Measurements from ENCODE around the gene ABCC6.
"Not testable (repeated sequence)": the region's sequence is repeated elsewhere in the genome, so short reads cannot be mapped to it uniquely, and the experiment has no call there.

The ABCC6 gene

GRCh38 chr16:16186820-16187219 is 36.5 kb downstream of the ABCC6 start:
- DNase-seq (ENCODE audit: low spot score), result no peak
- no peak for TF ChIP-seq CTCF (IDR thresholded peaks at IDR 0.05; ENCODE audit: extremely low read depth, missing control alignments)

- TF ChIP-seq CTCF (IDR thresholded peaks at IDR 0.05; ENCODE audit: extremely low read depth, missing control alignments), result no peak
- DNase-seq (ENCODE audit: low spot score), result no peak
Observed at GRCh38 chr16:16185095-16185494, 38.2 kb downstream of the ABCC6 start.

GRCh38 chr16:16184594-16184993 is 38.7 kb downstream of the ABCC6 start:
- no peak for DNase-seq (ENCODE audit: low spot score)
- no peak for TF ChIP-seq CTCF (IDR thresholded peaks at IDR 0.05; ENCODE audit: extremely low read depth, missing control alignments)

- no peak for DNase-seq (ENCODE audit: low spot score)
- no peak for TF ChIP-seq CTCF (IDR thresholded peaks at IDR 0.05; ENCODE audit: extremely low read depth, missing control alignments)
Observed at GRCh38 chr16:16183562-16183961, 39.7 kb downstream of the ABCC6 start.

- TF ChIP-seq CTCF (IDR thresholded peaks at IDR 0.05; ENCODE audit: extremely low read depth, missing control alignments), result no peak
- no peak for DNase-seq (ENCODE audit: low spot score)
Observed at GRCh38 chr16:16182918-16183317, 40.4 kb downstream of the ABCC6 start.

- not testable (repeated sequence) for DNase-seq (ENCODE audit: low spot score)
Observed at GRCh38 chr16:16181748-16182147, 41.5 kb downstream of the ABCC6 start.

GRCh38 chr16:16178455-16179162 is 44.7 kb downstream of the ABCC6 start:
- TF ChIP-seq CTCF (IDR thresholded peaks at IDR 0.05; ENCODE audit: extremely low read depth, missing control alignments), result no peak

GRCh38 chr16:16176328-16176727 is 47.0 kb downstream of the ABCC6 start:
- TF ChIP-seq CTCF (IDR thresholded peaks at IDR 0.05; ENCODE audit: extremely low read depth, missing control alignments), result no peak
- no peak for DNase-seq (ENCODE audit: low spot score)

More at GRCh38 chr16:16178455-16179162, 44.7 kb downstream of the ABCC6 start:
- DNase-seq (ENCODE audit: low spot score), result no peak

All from GM20000 (cell line).